Calu3 (cell line): ENCODE data around the gene PLA2G2D. TPM values are rescaled to one million over a fixed set of nuclear protein-coding genes. Genes with fewer than 3 reads are reported as not detected.

ENCODE experiments used
- BruUV-seq: library from RNA; stranded (reverse); fragments of 400-500 nt; replicated peaks from 2 replicates; lab custom pipeline; 2021; lab: Mats Ljungman, UMichigan
- CTCF ChIA-PET: fragments of 300-600 bp; sonication (Branson Sonifier 250); formaldehyde crosslinking; loops from one replicate; lab custom pipeline; 2022; ENCODE audit warnings: antibody characterized with exemption; lab: Charles Lee
- DNase-seq: peaks from one replicate; pipeline ENCODE4 v3.0.0; 2022
- H3K27ac Mint-ChIP-seq: one replicate; pipeline ENCODE4 v1.8.0; 2022; ENCODE audit warnings: mixed read lengths; ENCODE audit not compliant: unreplicated experiment
- H3K27me3 Mint-ChIP-seq: one replicate; pipeline ENCODE4 v1.8.0; 2022; ENCODE audit warnings: mixed read lengths; ENCODE audit not compliant: unreplicated experiment
- H3K36me3 Mint-ChIP-seq: one replicate; pipeline ENCODE4 v1.8.0; 2022; ENCODE audit warnings: mild to moderate bottlenecking, moderate library complexity, mixed read lengths; ENCODE audit not compliant: insufficient read depth, unreplicated experiment
- H3K4me1 Mint-ChIP-seq: one replicate; pipeline ENCODE4 v1.8.0; 2022; ENCODE audit warnings: mild to moderate bottlenecking, low read depth, mixed read lengths; ENCODE audit not compliant: unreplicated experiment
- H3K4me3 Mint-ChIP-seq: one replicate; pipeline ENCODE4 v1.8.0; 2022; ENCODE audit warnings: mild to moderate bottlenecking, low read depth, moderate library complexity, mixed read lengths; ENCODE audit not compliant: unreplicated experiment
- H3K9me3 Mint-ChIP-seq: one replicate; pipeline ENCODE4 v1.8.0; 2022; ENCODE audit warnings: low read depth, mixed read lengths; ENCODE audit not compliant: unreplicated experiment
- CTCF ChIP-seq: fragments of 200-600 bp; IDR thresholded peaks from one replicate; pipeline ENCODE4 v1.8.0; 2022; ENCODE audit warnings: antibody characterized with exemption; ENCODE audit not compliant: unreplicated experiment
- intact Hi-C: fragments of 100-400 bp; cut with micrococcal nuclease; formaldehyde crosslinking; loops from one replicate; pipeline ENCODE4 v1.10.0; 2022; ENCODE audit not compliant: unreplicated experiment
- total RNA-seq: library from RNA; stranded (reverse); gene quantifications from 2 replicates; pipeline ENCODE4 v1.2.3, GENCODE V29; 2022

Gene PLA2G2D
- total RNA-seq, 1 experiment from 2014 or later, result not detected

DNA sequence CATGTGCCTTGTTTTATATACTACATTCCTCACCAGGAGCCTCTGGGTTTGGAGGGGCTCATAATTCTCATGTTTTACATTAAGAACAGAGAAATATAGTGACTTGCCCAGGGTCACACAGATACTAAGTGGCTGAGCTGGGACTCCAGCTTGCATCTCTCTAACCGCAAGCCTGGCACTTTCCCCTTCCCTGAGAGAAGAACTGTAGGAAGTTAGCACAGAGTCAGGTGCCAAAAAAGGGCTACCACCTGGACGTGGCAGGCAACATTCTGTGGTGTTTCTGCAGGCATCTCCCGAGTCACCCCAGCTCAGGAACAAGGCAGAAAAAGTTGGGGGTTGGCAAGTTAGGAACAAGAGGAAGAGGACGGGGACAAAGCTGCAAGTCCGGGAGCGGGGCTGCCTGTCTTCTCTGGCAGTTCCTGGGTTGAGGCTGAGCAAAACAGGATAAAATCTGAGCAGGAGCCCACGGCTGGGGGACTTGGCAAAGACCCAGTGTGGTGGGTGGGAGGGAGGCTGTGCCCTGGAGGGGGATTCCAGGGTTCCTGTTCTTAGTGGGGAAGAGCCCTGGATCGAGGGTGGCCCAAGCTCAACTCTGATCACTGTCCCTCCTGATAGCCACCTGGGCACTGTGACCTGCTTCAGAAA lies 39.6 kb downstream of the PLA2G2D start:
- H3K9me3 Mint-ChIP-seq, result no peaks in the 10 kb centered on the region
- H3K4me1 Mint-ChIP-seq, result no peaks in the 10 kb centered on the region
- H3K27me3 Mint-ChIP-seq, result peaks cover 39% of the 10 kb centered on the region
- CTCF ChIA-PET, result interaction anchor here (0.6 to 0.7 kb wide), 3 partner anchors 58 to 162 kb away, joined by 3 to 4 read pairs (median 3); no protein-coding TSS in a partner anchor
- no peak for TF ChIP-seq CTCF
- H3K36me3 Mint-ChIP-seq, result no peaks in the 10 kb centered on the region
- H3K27ac Mint-ChIP-seq, result no peak overlapping the region
- BruUV-seq, result no TSS peak
- intact Hi-C loops, result no loop called here
- no peak overlapping the region for H3K4me3 Mint-ChIP-seq
- DNase-seq, result no peak

DNA sequence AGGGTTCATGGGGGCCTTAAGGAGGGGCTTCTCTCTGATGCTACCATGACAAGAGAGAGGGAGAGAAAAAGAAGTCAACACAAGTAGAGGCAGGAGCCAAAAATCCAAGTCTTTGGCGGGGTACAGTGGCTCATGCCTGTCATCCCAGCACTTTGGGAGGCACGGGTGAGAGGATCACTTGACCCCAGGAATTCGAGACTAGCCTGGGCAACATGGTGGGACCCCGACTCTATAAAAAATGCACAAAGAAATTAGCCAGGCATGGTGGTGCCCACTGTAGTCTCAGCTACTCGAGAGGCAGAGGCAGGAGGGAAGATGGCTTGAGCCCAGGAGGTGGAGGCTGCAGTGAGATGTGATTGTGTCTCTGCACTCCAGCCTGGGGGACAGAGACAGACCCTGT lies 40.6 kb downstream of the PLA2G2D start:
- no peak for TF ChIP-seq CTCF
- Mint-ChIP-seq H3K4me1 (no peaks in the 10 kb centered on the region), H3K27me3 (peaks cover 50% of the 10 kb centered on the region), H3K9me3 (no peaks in the 10 kb centered on the region), H3K4me3 (no peak overlapping the region), H3K36me3 (no peaks in the 10 kb centered on the region), H3K27ac (no peak overlapping the region)
- no peak for DNase-seq
- intact Hi-C loops, result no loop called here
- BruUV-seq, result no TSS peak
- CTCF ChIA-PET, result interaction anchor here (0.7 kb wide), 2 partner anchors 101 to 346 kb away, joined by 3 to 9 read pairs; no protein-coding TSS in a partner anchor

- DNase-seq, result no peak
- no peaks in the 10 kb centered on the region for H3K36me3 Mint-ChIP-seq
- no peak for TF ChIP-seq CTCF
- no peaks in the 10 kb centered on the region for H3K4me1 Mint-ChIP-seq
- intact Hi-C loops, result no loop called here
- CTCF ChIA-PET, result interaction anchor here (0.7 kb wide), 1 partner anchor 345 kb away, joined by 9 read pairs; no protein-coding TSS in a partner anchor
- H3K27ac Mint-ChIP-seq, result no peak overlapping the region
- H3K9me3 Mint-ChIP-seq, result no peaks in the 10 kb centered on the region
- H3K4me3 Mint-ChIP-seq, result no peak overlapping the region
- BruUV-seq, result no TSS peak
- peaks cover 54% of the 10 kb centered on the region for H3K27me3 Mint-ChIP-seq
Observed at GRCh38 chr1:20078171-20078651, 41.1 kb downstream of the PLA2G2D start.

DNA sequence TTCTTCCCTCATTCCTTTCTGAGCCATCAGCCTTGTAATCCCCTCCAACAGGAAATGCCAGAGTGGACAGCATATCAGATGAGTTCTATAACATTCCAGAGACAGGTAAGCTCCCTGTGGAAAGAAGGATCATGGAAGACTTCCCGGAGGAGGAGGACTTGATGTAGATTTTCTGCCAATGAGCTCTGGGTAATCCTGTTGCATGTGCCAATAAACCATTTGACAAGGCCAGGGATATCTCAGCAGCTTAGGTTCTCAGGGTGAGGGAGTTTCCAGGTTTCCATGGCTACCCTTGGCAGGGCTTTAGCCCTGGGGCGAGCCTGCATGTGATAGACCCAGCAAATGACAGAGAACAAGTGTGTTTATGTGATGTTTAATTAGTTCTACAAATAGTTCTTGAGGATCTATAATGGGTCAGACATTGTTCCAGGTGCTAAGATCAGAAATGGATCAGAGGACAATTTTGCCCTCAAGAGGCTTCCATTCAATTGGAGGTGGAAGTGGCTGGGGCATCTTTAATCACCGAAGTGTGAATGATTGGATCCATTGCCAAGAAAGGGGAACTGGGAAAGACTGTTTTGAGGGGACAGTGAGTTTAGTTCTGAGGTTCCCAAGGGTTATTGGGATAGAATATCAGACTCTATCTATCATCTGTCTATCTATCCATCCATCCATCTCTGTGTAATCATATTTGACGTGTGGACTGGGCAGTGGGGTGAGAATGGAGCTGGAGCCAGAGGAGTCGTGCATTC lies 42.5 kb downstream of the PLA2G2D start:
- Mint-ChIP-seq H3K27me3 (peaks cover 65% of the 10 kb centered on the region), H3K9me3 (no peaks in the 10 kb centered on the region), H3K27ac (no peak overlapping the region), H3K4me1 (no peaks in the 10 kb centered on the region), H3K4me3 (no peak overlapping the region), H3K36me3 (no peaks in the 10 kb centered on the region)
- CTCF ChIA-PET, result no interaction called here
- intact Hi-C loops, result no loop called here
- DNase-seq, result no peak
- no TSS peak for BruUV-seq
- no peak for TF ChIP-seq CTCF
